ENCODE measurements around the gene PSG6. TPM values are rescaled to one million over a fixed set of nuclear protein-coding genes. Genes with fewer than 3 reads are reported as not detected.

PSG6 gene
- total RNA-seq, 4 donors from 2014 or later = not detected

Other genes starting within 250 kb of the PSG6 start
- gene PSG3, start 177.4 kb downstream of the PSG6 start, total RNA-seq = not detected
- gene PSG8, start 152.2 kb downstream of the PSG6 start, total RNA-seq = not detected
- gene PSG1, start 38.2 kb downstream of the PSG6 start, total RNA-seq = 1 to 10 TPM in 1 of 4 donors, not detected in 3; 1.3 TPM
- gene PSG7, start 19.3 kb upstream of the PSG6 start, total RNA-seq = not detected
- gene PSG11, start 108.6 kb upstream of the PSG6 start, total RNA-seq = not detected
- gene PSG2, start 164.8 kb upstream of the PSG6 start, total RNA-seq = not detected

All from thyroid gland (tissue), 4 donors.